Smooth muscle cell (in vitro differentiated cells): ENCODE data around the gene CRB3. TPM values are rescaled to one million over a fixed set of nuclear protein-coding genes. Genes with fewer than 3 reads are reported as not detected.

Experiments used
- DNase-seq: peaks from one replicate; lab custom pipeline; 2025; ENCODE audit not compliant: unreplicated experiment; lab: John Stamatoyannopoulos, UW
- H2AFZ ChIP-seq: fragments of 200-600 bp; sonication (generic); 2 replicates; pipeline ENCODE4 v1.6.0; 2016; ENCODE audit warnings: antibody characterized with exemption, low read depth, mild to moderate bottlenecking
- H3F3A ChIP-seq: fragments of 200-600 bp; sonication (generic); 2 replicates; pipeline ENCODE4 v1.6.0; 2017; ENCODE audit warnings: antibody characterized with exemption, low read depth
- H3K27ac ChIP-seq: fragments of 200-600 bp; sonication (generic); 2 replicates; pipeline ENCODE4 v1.5.1; 2016; ENCODE audit warnings: low read depth, mild to moderate bottlenecking
- H3K27me3 ChIP-seq: fragments of 200-600 bp; sonication (generic); 2 replicates; pipeline ENCODE4 v1.6.1; 2016; ENCODE audit warnings: low read depth, mild to moderate bottlenecking
- H3K36me3 ChIP-seq: fragments of 200-600 bp; sonication (generic); 2 replicates; pipeline ENCODE4 v1.5.1; 2016; ENCODE audit warnings: low read depth
- H3K4me1 ChIP-seq: fragments of 200-600 bp; sonication (generic); 2 replicates; pipeline ENCODE4 v1.5.1; 2016; ENCODE audit warnings: low read depth
- H3K4me2 ChIP-seq: fragments of 200-600 bp; sonication (generic); 2 replicates; pipeline ENCODE4 v1.6.0; 2016; ENCODE audit warnings: mild to moderate bottlenecking
- H3K4me3 ChIP-seq: fragments of 200-600 bp; sonication (generic); 2 replicates; pipeline ENCODE4 v1.5.1; 2016; ENCODE audit warnings: mild to moderate bottlenecking
- H3K79me2 ChIP-seq: fragments of 200-600 bp; sonication (generic); 2 replicates; pipeline ENCODE4 v1.6.0; 2016; ENCODE audit warnings: low read depth, mild to moderate bottlenecking
- H3K9ac ChIP-seq: fragments of 200-600 bp; sonication (generic); 2 replicates; pipeline ENCODE4 v1.6.0; 2016; ENCODE audit warnings: low read depth
- H3K9me3 ChIP-seq: fragments of 200-600 bp; sonication (generic); replicated peaks from 2 replicates; pipeline ENCODE4 v1.5.1; 2016; ENCODE audit warnings: low read depth
- H4K20me1 ChIP-seq: fragments of 200-600 bp; sonication (generic); 2 replicates; pipeline ENCODE4 v1.6.0; 2016; ENCODE audit warnings: low read depth
- WGBS: methylation state at CpG from one replicate; pipeline ENCODE4 v1.1.7; 2016; ENCODE audit warnings: low lambda C conversion rate; 5-methylcytosine and 5-hydroxymethylcytosine counted together
- microRNA-seq: library from miRNA; unstranded; fragments of <30 nt; microRNA quantifications from one replicate; pipeline ENCODE4, GENCODE V29; 2016; ENCODE audit warnings: borderline number of aligned reads
- polyA plus RNA-seq: library from polyadenylated mRNA; unstranded; fragments of >200 nt; fragmentation: Nextera tagmentation; extraction: Ambion mirVana; gene quantifications from 2 replicates; pipeline ENCODE4 v1.2.1, GENCODE V29; 2016
- small RNA-seq: library from RNA; depleted of rRNA; stranded (forward); fragments of <200 nt; gene quantifications from one replicate; pipeline ENCODE3, GENCODE V24; 2014
- total RNA-seq: library from RNA; depleted of rRNA; stranded (reverse); fragments of >200 nt; gene quantifications from 2 replicates; pipeline ENCODE4 v1.2.3, GENCODE V29; 2014
- TF ChIP-seq, protein P1 (sequence below): fragments of 200-600 bp; sonication (generic); IDR thresholded peaks from 2 replicates; pipeline ENCODE4 v1.5.1; 2017; ENCODE audit warnings: borderline replicate concordance, mild to moderate bottlenecking, antibody characterized with exemption; ENCODE audit not compliant: insufficient read depth, poor library complexity, severe bottlenecking

Gene CRB3
- total and polyA plus RNA-seq, 2 experiments from 2014 or later, result 2.5 to 4.0 TPM

DNA sequence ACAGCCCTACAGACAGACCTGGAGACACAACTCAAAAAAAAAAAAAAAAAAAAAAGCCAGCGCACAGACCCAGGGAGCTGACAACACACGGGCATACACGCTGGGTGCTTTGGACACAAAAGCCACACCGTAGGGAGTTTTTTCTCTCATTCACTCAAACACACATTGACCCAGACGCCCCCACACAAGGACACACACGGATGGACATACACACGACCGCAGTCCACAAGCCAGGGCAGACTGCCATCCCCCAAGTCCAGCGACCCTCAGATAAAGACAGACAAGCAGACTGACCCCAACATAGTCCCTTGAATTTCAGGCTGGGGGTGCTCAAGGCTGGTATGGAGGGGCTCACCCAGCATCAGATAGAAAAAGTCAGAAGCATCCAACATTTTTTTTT is 50.0 kb downstream of the CRB3 start:
- WGBS, result 93% methylated on average over 9 of the region's 9 CpGs
- no peak overlapping the region for H2AFZ ChIP-seq
- H3K4me2 ChIP-seq, result no peak overlapping the region
- TF ChIP-seq, protein P1, sequence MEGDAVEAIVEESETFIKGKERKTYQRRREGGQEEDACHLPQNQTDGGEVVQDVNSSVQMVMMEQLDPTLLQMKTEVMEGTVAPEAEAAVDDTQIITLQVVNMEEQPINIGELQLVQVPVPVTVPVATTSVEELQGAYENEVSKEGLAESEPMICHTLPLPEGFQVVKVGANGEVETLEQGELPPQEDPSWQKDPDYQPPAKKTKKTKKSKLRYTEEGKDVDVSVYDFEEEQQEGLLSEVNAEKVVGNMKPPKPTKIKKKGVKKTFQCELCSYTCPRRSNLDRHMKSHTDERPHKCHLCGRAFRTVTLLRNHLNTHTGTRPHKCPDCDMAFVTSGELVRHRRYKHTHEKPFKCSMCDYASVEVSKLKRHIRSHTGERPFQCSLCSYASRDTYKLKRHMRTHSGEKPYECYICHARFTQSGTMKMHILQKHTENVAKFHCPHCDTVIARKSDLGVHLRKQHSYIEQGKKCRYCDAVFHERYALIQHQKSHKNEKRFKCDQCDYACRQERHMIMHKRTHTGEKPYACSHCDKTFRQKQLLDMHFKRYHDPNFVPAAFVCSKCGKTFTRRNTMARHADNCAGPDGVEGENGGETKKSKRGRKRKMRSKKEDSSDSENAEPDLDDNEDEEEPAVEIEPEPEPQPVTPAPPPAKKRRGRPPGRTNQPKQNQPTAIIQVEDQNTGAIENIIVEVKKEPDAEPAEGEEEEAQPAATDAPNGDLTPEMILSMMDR, result no peak
- H3K79me2 ChIP-seq, result no peaks in the 10 kb centered on the region
- H3K27me3 ChIP-seq, result no peaks in the 10 kb centered on the region
- no peak overlapping the region for H3K4me3 ChIP-seq
- H3K27ac ChIP-seq, result no peak overlapping the region
- no peaks in the 10 kb centered on the region for H3K4me1 ChIP-seq
- no peak overlapping the region for H3K9ac ChIP-seq
- H3K36me3 ChIP-seq, result no peaks in the 10 kb centered on the region
- no peaks in the 10 kb centered on the region for H3F3A ChIP-seq
- H3K9me3 ChIP-seq, result no peaks in the 10 kb centered on the region
- no peaks in the 10 kb centered on the region for H4K20me1 ChIP-seq
- DNase-seq, result no peak

DNA sequence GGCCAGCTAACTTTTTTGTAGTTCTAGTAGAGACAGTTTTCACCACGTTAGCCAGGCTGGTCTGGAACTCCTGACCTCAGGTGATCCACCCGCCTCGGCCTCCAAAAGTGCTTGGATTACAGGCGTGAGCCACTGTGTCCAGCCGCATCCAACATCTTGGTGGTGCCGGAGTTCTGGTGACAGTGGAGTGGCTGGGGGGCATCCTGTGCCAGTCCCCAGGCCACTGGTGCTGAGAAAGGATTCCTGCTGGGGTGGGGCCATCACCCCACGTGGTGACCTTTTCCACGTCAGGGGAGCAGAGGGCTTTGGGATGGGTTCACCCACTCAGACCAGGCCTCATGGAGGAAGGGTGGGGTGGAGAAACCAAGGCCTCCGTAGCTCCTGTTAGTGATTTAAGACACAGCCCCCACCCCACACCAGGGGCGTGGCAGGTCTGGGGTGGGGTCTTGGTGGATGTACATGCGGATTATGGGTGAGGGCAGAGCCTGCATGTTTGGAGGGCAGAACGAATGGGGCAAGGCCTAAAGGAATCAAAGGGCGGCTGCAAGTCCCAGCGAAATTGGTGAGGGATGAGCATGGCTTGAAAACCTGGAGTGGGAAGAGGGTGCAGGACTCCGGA is 51.0 kb downstream of the CRB3 start:
- Histone ChIP-seq H3K79me2 (no peaks in the 10 kb centered on the region), H3K4me1 (no peaks in the 10 kb centered on the region), H2AFZ (no peak overlapping the region), H3K4me3 (no peak overlapping the region), H3K36me3 (no peaks in the 10 kb centered on the region), H3K4me2 (no peak overlapping the region), H3K9me3 (no peaks in the 10 kb centered on the region), H3F3A (no peaks in the 10 kb centered on the region), H4K20me1 (no peaks in the 10 kb centered on the region), H3K9ac (no peak overlapping the region), H3K27ac (no peak overlapping the region), H3K27me3 (no peaks in the 10 kb centered on the region)
- DNase-seq, result no peak
- WGBS, result 95% methylated on average over 15 of the region's 15 CpGs
- TF ChIP-seq, protein P1, result no peak

DNA sequence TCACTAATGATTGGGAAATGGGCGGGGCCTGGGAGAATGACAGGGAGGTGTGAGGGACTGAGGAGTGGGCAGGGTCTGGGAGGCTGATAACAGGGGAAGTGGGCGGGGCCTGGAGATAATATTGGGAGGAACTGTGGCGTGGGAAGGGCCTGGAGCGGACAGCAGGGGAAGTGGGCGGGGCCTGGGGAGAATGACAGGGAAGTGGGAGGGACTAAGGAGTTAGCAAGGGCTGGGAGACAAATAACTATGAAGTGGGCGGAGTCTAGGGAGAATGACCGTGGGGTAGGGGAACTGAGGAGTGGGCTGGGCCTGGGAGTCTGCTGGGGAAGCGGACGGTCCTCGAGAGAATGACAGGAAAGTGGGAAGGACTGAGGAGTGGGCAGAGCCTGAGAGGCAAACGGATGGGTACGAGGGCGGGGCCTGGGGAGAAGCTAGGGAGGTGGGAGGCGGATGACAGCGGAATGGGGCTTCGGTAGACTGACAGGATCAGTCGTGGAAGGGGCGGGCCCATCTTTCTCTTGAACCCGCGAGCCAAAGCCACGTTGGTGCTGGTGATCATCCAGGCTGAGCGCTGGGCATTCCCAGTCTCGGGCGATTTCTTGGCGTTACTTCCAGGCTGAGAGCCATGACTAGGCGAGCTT is 52.1 kb downstream of the CRB3 start:
- no peaks in the 10 kb centered on the region for H3K4me1 ChIP-seq
- no peaks in the 10 kb centered on the region for H4K20me1 ChIP-seq
- TF ChIP-seq, protein P1, result no peak
- DNase-seq, result peak; percentile 70
- no peaks in the 10 kb centered on the region for H3K36me3 ChIP-seq
- H3K4me2 ChIP-seq, result peak overlapping the region; percentile 91
- H3K9me3 ChIP-seq, result no peaks in the 10 kb centered on the region
- peak overlapping the region; percentile 61 for H3K4me3 ChIP-seq
- peak overlapping the region; percentile 24 for H3K9ac ChIP-seq
- H3K27me3 ChIP-seq, result no peaks in the 10 kb centered on the region
- peak overlapping the region; percentile 82 for H2AFZ ChIP-seq
- no peaks in the 10 kb centered on the region for H3F3A ChIP-seq
- WGBS, result 1% methylated on average over 24 of the region's 26 CpGs
- H3K27ac ChIP-seq, result no peak overlapping the region
- no peaks in the 10 kb centered on the region for H3K79me2 ChIP-seq

Small RNA genes within 50 kb of the gene (microRNA-seq; reads per million reads assigned to microRNA genes)
- gene MIR3940, result 9.9 reads per million, percentile 13 among the genes with 10 or more reads in this experiment

Small RNA genes within 50 kb of the gene (small RNA-seq; reads per million reads assigned to genes)
- gene AC010503.2, result not detected

Other genes starting within 250 kb of the CRB3 start
- gene MLLT1, start 184.3 kb upstream of the CRB3 start, total RNA-seq, result 15.4 and 18.8 TPM in 2 replicates
- 25.2 and 27.3 TPM in 2 replicates for gene MLLT1, start 184.3 kb upstream of the CRB3 start, polyA plus RNA-seq
- 0.09 TPM in 1 of 2 replicates, not detected in the other for gene ACER1, start 130.7 kb upstream of the CRB3 start, total RNA-seq
- not detected in 2 replicates for gene ACER1, start 130.7 kb upstream of the CRB3 start, polyA plus RNA-seq
- 59.1 and 85.9 TPM in 2 replicates for gene CLPP, start 102.7 kb upstream of the CRB3 start, total RNA-seq
- gene CLPP, start 102.7 kb upstream of the CRB3 start, polyA plus RNA-seq, result 117 and 118 TPM in 2 replicates
- gene ALKBH7, start 91.5 kb upstream of the CRB3 start, total RNA-seq, result 34.4 and 38.2 TPM in 2 replicates
- gene ALKBH7, start 91.5 kb upstream of the CRB3 start, polyA plus RNA-seq, result 100 and 103 TPM in 2 replicates
- gene PSPN, start 88.3 kb upstream of the CRB3 start, total RNA-seq, result 0.67 and 1.2 TPM in 2 replicates
- gene PSPN, start 88.3 kb upstream of the CRB3 start, polyA plus RNA-seq, result 2.0 and 2.1 TPM in 2 replicates
- 35.6 and 65.8 TPM in 2 replicates for gene GTF2F1, start 71.1 kb upstream of the CRB3 start, total RNA-seq
- gene GTF2F1, start 71.1 kb upstream of the CRB3 start, polyA plus RNA-seq, result 34.7 and 43.0 TPM in 2 replicates
- gene KHSRP, start 39.5 kb upstream of the CRB3 start, total RNA-seq, result 59.1 and 88.3 TPM in 2 replicates
- 169 and 179 TPM in 2 replicates for gene KHSRP, start 39.5 kb upstream of the CRB3 start, polyA plus RNA-seq
- not detected in 2 replicates for gene SLC25A41, start 30.5 kb upstream of the CRB3 start, total RNA-seq
- 0.30 and 0.57 TPM in 2 replicates for gene SLC25A41, start 30.5 kb upstream of the CRB3 start, polyA plus RNA-seq
- 34.2 and 57.1 TPM in 2 replicates for gene SLC25A23, start 4.5 kb upstream of the CRB3 start, total RNA-seq
- 46.9 and 58.7 TPM in 2 replicates for gene SLC25A23, start 4.5 kb upstream of the CRB3 start, polyA plus RNA-seq
- 0.04 TPM in 1 of 2 replicates, not detected in the other for gene DENND1C, start 17.5 kb downstream of the CRB3 start, total RNA-seq
- 0.67 and 3.3 TPM in 2 replicates for gene DENND1C, start 17.5 kb downstream of the CRB3 start, polyA plus RNA-seq
- gene TUBB4A, start 38.0 kb downstream of the CRB3 start, total RNA-seq, result not detected in 2 replicates
- not detected in 2 replicates for gene TUBB4A, start 38.0 kb downstream of the CRB3 start, polyA plus RNA-seq
- 1.3 and 3.4 TPM in 2 replicates for gene TNFSF9, start 66.8 kb downstream of the CRB3 start, total RNA-seq
- gene TNFSF9, start 66.8 kb downstream of the CRB3 start, polyA plus RNA-seq, result 4.6 and 7.3 TPM in 2 replicates
- 0.54 TPM in 1 of 2 replicates, not detected in the other for gene CD70, start 126.9 kb downstream of the CRB3 start, total RNA-seq
- not detected in 2 replicates for gene CD70, start 126.9 kb downstream of the CRB3 start, polyA plus RNA-seq
- gene TNFSF14, start 205.9 kb downstream of the CRB3 start, total RNA-seq, result not detected in 2 replicates
- not detected in 2 replicates for gene TNFSF14, start 205.9 kb downstream of the CRB3 start, polyA plus RNA-seq